GM04503 (cell line): ENCODE data around the gene LPCAT1.
"Not testable (repeated sequence)": the region's sequence is repeated elsewhere in the genome, so short reads cannot be mapped to it uniquely, and the experiment has no call there.

Source experiments
- DNase-seq: peaks from one replicate; pipeline ENCODE4 v3.0.0-alpha.2; 2012; ENCODE audit warnings: low read depth

The LPCAT1 gene

DNA sequence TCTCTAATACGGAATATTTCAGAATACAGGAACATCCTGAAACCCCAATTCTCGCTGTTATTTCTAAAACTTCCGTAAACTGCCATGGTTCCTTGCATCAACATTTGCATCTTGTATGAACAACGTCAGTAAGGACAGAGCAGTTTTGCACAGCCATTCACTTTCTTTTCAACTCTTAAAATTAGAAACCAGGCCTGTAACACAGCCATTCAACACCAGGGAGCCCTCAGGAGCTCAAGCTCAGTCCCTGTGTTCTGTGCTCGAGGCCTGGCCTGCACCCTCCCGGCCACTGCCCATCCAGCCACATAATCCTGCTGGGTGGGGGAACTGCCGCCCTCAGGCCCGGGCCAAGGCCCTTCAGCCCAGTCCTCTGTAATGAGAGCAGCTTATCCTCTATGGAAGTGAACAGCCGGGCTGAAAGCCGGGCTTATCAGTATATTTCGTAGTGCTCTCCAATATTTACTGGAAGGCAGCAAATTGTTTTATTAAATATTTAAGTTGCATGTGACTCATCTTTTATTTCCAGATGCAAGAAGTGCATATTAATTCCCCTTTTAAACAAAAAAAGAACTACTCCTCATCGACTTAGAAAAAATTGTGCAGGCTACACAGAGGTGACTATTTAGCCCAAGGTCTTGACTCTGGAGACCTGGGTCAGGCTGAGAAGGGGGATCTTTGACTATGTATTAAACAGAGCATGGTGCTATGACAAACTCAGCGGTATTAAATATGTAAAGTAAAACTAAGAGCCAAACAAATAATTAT is 45.3 kb downstream of the LPCAT1 start:
- no peak for DNase-seq

DNA sequence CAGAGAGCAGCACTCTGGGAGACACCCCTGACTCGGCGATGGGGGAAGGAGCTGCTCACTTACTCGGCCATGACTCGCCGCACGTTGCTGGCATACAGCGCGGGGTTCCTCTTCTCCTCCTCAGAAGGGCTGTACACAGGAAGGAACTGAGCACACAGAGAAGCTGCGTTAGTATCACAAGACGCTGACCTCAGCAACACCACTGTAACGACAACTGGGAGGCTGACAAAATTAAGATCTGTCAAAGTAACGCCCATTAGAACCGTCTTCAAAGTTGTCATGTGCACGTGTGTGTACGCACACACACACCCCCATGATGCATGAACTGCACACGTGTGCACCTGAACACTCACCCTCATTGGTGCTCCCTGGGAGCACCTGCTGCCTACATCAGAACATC is 46.4 kb downstream of the LPCAT1 start:
- DNase-seq: no peak

DNA sequence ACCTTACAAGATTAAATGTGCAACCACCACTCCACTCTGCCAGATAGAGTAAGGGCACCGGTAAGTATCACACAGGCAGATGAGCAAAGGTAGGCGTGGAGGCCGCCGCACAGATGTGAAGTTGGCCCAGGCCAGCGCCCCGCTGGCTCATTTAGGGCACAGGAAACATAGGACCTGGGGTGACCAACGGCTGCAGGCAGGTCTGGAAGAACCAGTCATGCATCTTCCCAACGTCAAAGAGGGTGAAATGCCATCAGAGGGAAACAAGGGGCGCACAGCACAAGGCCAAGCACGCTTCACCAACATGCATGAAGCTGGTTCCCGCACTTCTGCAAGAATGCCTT is 46.8 kb downstream of the LPCAT1 start:
- DNase-seq: no peak

- no peak for DNase-seq
These were observed 47.4 kb downstream of the LPCAT1 start for GRCh38 chr5:1476181-1476966.

- DNase-seq: not testable (repeated sequence)
These were observed 48.2 kb downstream of the LPCAT1 start for GRCh38 chr5:1475544-1475900.

- no peak for DNase-seq
These were observed 48.8 kb downstream of the LPCAT1 start for GRCh38 chr5:1474866-1475543.

DNA sequence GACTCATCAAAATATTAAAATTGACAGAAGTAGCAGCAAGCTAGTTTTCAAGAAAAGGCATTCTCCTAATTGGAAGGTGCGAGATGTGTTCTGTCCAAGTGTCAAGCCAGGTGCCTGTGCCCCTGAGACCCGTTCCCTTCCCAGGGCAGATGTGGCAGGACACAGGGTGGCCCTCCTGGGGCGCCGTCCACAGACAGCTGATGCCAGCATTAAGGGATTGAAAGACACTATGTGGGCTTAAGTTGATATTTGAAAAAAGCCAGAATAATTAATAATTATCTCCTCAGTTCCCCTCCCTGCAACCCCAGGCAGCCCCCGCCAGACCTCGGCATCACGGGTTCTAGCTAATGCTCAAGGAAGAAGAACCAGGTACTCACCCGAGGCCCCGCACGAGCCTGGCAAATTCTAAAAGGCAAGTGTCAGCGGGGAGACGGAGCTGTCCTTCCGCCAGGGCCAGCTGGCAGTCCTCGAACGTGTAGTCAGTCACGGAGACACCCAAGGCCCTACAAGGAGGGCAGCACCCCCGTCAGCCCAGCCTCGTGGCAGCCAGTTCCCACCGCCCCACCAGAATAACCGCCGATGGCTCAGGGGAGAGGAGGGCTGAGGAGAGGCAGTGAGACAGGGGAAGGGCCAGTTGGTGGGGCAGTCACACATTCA is 49.4 kb downstream of the LPCAT1 start:
- DNase-seq: no peak

- DNase-seq: no peak
These were observed 50.0 kb downstream of the LPCAT1 start for GRCh38 chr5:1473746-1474145.

GRCh38 chr5:1472964-1473628 is 50.7 kb downstream of the LPCAT1 start:
- no peak for DNase-seq

- DNase-seq: no peak
These were observed 51.5 kb downstream of the LPCAT1 start for GRCh38 chr5:1471997-1472963.

- no peak for DNase-seq
These were observed 52.4 kb downstream of the LPCAT1 start for GRCh38 chr5:1471240-1471853.

DNA sequence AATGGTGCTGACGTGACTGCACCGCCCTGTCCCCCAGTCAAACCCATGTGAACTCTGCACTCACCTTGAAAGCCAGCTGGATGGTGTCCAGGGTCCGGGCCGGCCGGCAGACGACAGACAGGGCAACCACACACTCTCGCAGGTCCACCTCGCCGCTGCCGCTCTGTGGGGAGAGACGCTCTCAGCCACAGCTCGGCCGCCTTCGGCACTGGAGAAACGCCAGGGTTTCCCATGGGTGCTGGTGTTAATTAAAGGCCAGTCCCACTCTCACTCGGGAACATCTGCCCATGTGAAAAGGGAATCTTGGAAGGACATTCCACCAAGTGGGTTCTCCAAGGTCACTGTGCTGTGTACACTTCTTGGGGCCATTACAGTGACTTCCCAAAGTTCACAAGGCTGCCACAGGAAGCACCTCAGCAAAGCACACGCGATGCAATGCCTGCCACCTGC is 53.0 kb downstream of the LPCAT1 start:
- DNase-seq: no peak

GRCh38 chr5:1468629-1469527 is 54.9 kb downstream of the LPCAT1 start:
- DNase-seq: no peak

DNA sequence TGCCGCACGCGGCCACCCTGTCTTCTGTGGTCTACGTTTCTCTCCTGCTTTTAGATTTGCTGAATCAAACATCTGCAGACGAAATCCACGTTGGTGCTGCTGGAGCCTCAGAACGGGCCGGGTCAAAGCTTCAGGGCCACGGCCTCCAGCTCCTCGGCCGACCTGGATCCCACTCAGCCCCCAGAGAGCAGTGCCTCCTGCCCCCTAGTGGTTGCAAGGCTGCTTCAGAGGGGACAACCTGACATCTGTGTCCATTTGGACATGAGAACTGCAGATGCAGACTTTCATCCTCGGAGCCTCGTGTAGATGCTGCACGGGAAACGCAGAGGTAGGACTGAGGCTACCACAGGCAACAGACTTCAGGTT is 55.5 kb downstream of the LPCAT1 start:
- DNase-seq: no peak

DNA sequence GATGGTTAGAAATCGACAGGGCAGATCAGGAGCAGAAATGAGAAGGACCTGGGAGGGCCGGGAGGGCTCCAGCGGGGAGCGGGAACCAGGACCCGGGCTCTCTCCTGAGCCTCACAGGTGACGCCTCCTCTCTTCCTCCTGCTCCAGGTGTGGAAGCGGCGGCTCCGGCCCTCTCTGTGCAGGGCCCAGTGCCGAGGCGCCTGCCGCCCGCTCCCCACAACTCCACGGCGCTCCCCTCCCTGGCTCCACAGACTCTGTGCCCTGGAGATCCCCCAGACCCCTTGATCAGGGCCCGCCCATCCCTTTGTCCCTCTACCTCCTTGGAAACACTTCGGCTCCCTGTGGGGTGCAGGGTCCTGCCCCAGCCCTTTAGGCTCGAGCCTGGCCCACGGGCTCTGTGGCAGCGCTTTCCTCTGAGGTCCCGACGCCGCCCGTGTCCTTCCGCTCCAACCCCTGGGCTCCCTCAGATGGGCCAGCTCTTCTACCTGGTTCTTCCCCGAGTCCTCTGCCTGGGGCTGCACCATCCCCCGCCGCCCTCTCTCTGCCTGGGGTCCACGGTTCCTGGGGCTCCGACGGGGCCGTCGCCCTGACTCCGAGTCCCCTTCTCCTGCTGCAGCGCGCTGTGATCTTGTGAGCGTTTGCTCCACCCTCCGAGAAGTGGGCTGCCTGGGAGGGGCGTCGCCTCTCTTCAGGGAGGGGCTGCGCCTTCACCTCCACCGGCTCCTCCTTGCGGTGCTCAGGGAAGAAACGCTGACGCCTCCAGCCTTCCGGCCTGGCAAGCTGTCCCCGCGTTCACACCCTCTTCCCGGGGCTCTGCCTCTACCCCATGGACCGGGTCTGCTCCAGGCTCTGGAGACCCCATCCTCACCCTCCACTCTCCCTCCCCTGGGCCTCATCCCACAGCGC is 56.2 kb downstream of the LPCAT1 start:
- DNase-seq: no peak

DNA sequence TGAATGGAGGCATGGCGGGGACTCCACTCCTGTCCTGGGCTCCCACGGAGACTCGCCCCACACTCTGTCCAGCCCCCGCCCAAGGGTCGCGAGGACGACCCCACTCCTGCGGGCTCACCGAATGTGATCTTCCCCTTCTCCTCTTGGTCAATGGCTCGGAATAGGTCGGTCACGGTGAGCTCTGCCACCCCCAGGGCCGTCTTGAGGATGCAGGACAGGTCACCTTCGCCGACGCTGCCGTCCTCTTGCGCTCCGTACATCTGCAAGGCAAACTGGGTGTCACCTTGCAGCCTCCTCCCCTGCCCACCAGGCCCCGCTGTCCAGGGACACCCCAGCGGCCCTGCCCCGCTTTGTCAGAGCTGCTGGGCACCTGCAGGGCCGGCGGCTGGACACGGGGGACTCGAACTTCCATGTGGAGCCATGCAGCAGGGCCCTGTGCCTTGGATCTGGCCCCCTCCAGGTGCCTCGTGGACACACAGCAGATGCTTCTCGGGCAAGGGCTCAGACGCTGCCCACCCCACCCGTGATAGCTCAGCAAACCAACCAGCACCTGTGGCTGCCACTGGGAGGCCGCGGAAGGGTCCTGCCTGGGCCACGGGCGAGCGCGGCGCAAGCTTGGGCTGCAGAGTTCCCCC is 57.0 kb downstream of the LPCAT1 start:
- DNase-seq: no peak

DNA sequence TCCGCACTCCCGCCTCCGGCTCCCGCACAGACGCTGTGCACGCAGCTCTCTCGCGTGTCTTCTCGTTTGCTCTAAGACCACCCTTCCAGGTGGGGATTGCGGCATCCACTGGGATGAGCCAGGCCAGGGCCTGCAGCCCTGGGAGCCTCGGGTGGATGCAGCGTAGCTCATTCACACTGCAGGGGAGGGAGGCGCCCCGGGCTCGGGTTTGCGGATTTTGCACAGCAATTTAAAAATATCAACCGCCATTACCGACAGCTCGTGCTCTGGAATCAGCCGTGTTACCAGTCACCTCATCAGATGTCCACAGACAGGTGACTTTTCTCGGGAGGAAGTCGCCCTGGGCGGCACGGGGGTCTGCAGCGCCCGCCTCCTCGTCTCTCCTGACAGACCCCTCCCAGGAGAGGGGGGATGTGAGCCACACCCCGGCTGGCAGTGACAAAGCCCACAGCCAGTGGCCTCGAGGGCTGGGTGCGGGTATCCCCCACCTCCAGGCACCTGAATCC is 57.7 kb downstream of the LPCAT1 start:
- DNase-seq: no peak

DNA sequence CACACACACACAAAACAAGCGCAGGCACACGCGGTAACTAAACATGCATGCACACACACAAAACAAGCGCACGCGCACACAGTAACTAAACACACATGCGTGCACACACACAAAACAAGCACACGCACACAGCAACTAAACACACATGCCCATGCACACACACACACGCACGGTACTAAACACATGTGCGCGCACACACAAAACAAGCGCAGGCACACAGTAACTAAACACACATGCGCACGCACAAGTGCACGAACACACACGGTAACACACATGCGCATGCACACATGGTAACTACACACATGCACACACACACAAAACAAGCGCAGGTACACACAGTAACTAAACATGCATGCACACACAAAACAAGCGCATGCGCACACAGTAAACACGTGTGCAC is 58.6 kb downstream of the LPCAT1 start:
- DNase-seq: no peak
